Kidney (tissue), 14 donors: ENCODE measurements around the gene NDUFA13. TPM values are rescaled to one million over a fixed set of nuclear protein-coding genes. Genes with fewer than 3 reads are reported as not detected.

Source experiments
- DNase-seq, 5 donors: peaks; one replicate each; pipeline ENCODE4 v3.0.0-alpha.2; 2013 to 2020
- FAIRE-seq: peaks from 2 replicates; lab custom pipeline; 2012; peaks lifted over from hg19 to GRCh38; lab: Jason Lieb, UNC
- H3K27ac ChIP-seq, 2 donors: one replicate each; pipeline ENCODE4 v1.7.0; 2013; ENCODE audit warnings: low read depth in 2 of 2, low read length in 2 of 2, inconsistent platforms in 1 of 2
- H3K27me3 ChIP-seq: one replicate; pipeline ENCODE4 v1.7.1; 2013; ENCODE audit warnings: low read length, inconsistent platforms; ENCODE audit not compliant: control insufficient read depth, insufficient read depth
- H3K36me3 ChIP-seq, 3 donors: one replicate each; pipeline versions ENCODE4 v1.7.0 to v1.7.1; 2013; ENCODE audit warnings: low read length in 3 of 3, control low read depth in 1 of 3, inconsistent platforms in 1 of 3; ENCODE audit not compliant: insufficient read depth in 3 of 3, control insufficient read depth in 2 of 3
- H3K4me1 ChIP-seq, 3 donors: one replicate each; pipeline versions ENCODE4 v1.7.0 to v1.7.1; 2013; ENCODE audit warnings: low read length in 3 of 3, inconsistent platforms in 1 of 3, low read depth in 1 of 3; ENCODE audit not compliant: control insufficient read depth in 2 of 3, insufficient read depth in 2 of 3
- H3K4me3 ChIP-seq, 3 donors: one replicate each; pipeline versions ENCODE4 v1.7.0 to v1.8.1; 2013; ENCODE audit warnings: low read length in 3 of 3, control low read depth in 1 of 3, inconsistent platforms in 1 of 3
- H3K9ac ChIP-seq, 3 donors: one replicate each; pipeline versions ENCODE4 v1.7.0 to v1.7.1; 2013; ENCODE audit warnings: low read length in 3 of 3, control low read depth in 1 of 3, inconsistent platforms in 1 of 3
- H3K9me3 ChIP-seq, 3 donors: one replicate each; pipeline versions ENCODE4 v1.7.0 to v1.7.1; 2013; ENCODE audit warnings: low read length in 3 of 3, control low read depth in 1 of 3, inconsistent platforms in 1 of 3; ENCODE audit not compliant: control insufficient read depth in 2 of 3, insufficient read depth in 1 of 3
- intact Hi-C: fragments of 100-400 bp; cut with DNase I; formaldehyde crosslinking; loops from one replicate; pipeline ENCODE4 v1.11.1; 2022
- polyA plus RNA-seq: library from polyadenylated mRNA; stranded (reverse); fragments of 350-450 nt; fragmentation: Illumina TruSeq; extraction: RNeasy Lipid Tissue Mini Kit (QIAGEN cat#74804); gene quantifications from one replicate; pipeline ENCODE4 v1.2.3, GENCODE V29; 2014; ENCODE audit warnings: low read depth, low replicate concordance; ENCODE audit not compliant: insufficient read depth
- total RNA-seq: library from RNA; stranded (reverse); fragmentation: NEBNext Ultra II Directional; extraction: Animal tissue kit (Norgen Biotek cat#: 25700); gene quantifications from one replicate; pipeline ENCODE4 v1.2.1, GENCODE V29; 2021
- TF ChIP-seq, protein P1 (sequence below): IDR thresholded peaks from 3 replicates; pipeline ENCODE4 v1.5.1; 2012; ENCODE audit warnings: mild to moderate bottlenecking, moderate library complexity, borderline replicate concordance; ENCODE audit not compliant: insufficient read depth; ENCODE audit errors: extremely low read depth
- donor health status: control.
- donor health status: control.
- donor health status: control.
- donor health status: control.
- donor health status: control.
- donor health status: DM: yes; HTN: yes; CAD: no.
- donor health status: Normal renal cell carcinoma (clear cell type).

NDUFA13 gene
- total and polyA plus RNA-seq, 2 donors from 2014 or later, result 328 to 627 TPM

DNA sequence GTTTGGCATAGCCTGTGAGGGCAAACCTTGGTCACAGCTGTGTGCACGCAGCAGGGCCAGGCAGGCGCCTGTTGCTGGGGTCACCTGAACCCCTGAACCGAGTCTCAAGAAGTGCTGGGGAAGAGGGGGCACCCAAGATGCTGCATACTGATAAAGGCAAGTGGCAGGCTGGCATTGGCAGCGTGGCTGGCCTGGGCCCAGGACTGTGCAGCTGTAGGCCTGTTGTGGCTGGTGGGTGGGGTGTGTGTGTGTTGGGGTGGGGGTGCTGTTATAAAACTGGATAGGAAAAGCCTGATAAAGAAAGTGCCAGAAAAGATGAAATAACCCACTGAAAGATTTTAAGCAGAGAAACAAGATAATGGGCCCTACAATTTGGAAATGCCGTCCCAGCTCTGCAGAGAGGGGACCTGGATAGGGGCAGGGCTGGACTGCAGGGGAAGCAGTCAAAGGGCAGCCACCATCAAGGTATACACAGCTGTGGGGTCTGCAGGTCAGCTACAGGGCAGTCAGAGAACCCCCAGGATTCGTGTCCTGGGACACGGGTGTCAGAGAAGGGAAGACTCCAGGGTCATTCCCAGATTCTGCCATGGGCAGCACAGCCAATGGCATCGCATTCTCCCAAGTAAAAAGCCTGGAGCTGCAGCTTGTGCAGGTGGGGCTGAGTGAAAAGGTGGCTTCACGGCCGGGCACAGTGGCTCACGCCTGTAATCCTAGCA lies 55.2 kb downstream of the NDUFA13 start:
- TF ChIP-seq, protein P1, sequence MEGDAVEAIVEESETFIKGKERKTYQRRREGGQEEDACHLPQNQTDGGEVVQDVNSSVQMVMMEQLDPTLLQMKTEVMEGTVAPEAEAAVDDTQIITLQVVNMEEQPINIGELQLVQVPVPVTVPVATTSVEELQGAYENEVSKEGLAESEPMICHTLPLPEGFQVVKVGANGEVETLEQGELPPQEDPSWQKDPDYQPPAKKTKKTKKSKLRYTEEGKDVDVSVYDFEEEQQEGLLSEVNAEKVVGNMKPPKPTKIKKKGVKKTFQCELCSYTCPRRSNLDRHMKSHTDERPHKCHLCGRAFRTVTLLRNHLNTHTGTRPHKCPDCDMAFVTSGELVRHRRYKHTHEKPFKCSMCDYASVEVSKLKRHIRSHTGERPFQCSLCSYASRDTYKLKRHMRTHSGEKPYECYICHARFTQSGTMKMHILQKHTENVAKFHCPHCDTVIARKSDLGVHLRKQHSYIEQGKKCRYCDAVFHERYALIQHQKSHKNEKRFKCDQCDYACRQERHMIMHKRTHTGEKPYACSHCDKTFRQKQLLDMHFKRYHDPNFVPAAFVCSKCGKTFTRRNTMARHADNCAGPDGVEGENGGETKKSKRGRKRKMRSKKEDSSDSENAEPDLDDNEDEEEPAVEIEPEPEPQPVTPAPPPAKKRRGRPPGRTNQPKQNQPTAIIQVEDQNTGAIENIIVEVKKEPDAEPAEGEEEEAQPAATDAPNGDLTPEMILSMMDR, result no peak
- Histone ChIP-seq H3K4me3 (no peak overlapping the region), H3K27me3 (no peaks in the 10 kb centered on the region), H3K9ac (no peak overlapping the region), H3K36me3 (no peaks in the 10 kb centered on the region), H3K27ac (no peak overlapping the region), H3K9me3 (no peaks in the 10 kb centered on the region), H3K4me1 (no peaks in the 10 kb centered on the region)
- DNase-seq (no peak), FAIRE-seq (no peak)
- intact Hi-C loops, result no loop called here

DNA sequence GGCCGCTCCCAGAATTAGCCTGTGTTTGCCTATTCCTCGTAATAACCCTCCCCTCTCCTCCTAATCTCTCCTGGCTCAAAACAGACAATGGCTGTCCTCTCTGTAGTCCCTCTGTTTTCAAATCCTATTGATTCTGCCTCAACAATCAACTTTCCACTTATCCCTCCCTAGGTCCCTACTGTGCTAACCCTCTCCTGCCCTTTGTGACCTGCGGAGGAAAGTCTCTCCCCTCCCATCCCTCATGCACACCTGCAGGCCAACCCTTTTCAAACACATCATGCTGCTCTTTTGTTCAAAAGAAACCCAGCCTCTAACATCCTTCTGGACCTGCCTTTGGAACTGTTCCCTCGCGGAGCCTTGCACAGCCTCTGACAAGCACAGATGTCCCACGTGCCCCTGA lies 59.4 kb downstream of the NDUFA13 start:
- intact Hi-C loops, result no loop called here
- Histone ChIP-seq H3K4me3 (no peak overlapping the region), H3K36me3 (no peaks in the 10 kb centered on the region), H3K4me1 (no peaks in the 10 kb centered on the region), H3K9me3 (no peaks in the 10 kb centered on the region), H3K27me3 (no peaks in the 10 kb centered on the region), H3K27ac (no peak overlapping the region), H3K9ac (no peak overlapping the region)
- TF ChIP-seq, protein P1, result no peak
- FAIRE-seq (no peak), DNase-seq (no peak)

Other genes with a start within 250 kb of the NDUFA13 start
- gene TM6SF2, start 242.9 kb upstream of the NDUFA13 start, total RNA-seq, result 1.5 TPM
- 10.1 TPM for gene TM6SF2, start 242.9 kb upstream of the NDUFA13 start, polyA plus RNA-seq
- gene SUGP1, start 195.7 kb upstream of the NDUFA13 start, total RNA-seq, result 53.1 TPM
- 34.7 TPM for gene SUGP1, start 195.7 kb upstream of the NDUFA13 start, polyA plus RNA-seq
- 69.8 TPM for gene MAU2, start 195.4 kb upstream of the NDUFA13 start, total RNA-seq
- 12.3 TPM for gene MAU2, start 195.4 kb upstream of the NDUFA13 start, polyA plus RNA-seq
- gene GATAD2A, start 110.5 kb upstream of the NDUFA13 start, total RNA-seq, result 91.0 TPM
- 18.0 TPM for gene GATAD2A, start 110.5 kb upstream of the NDUFA13 start, polyA plus RNA-seq
- 3.7 TPM for gene TSSK6, start 677 bp upstream of the NDUFA13 start, total RNA-seq
- gene TSSK6, start 677 bp upstream of the NDUFA13 start, polyA plus RNA-seq, result 1.4 TPM
- gene YJEFN3, start 12.7 kb downstream of the NDUFA13 start, total RNA-seq, result 3.7 TPM
- 3.1 TPM for gene YJEFN3, start 12.7 kb downstream of the NDUFA13 start, polyA plus RNA-seq
- gene CILP2, start 22.0 kb downstream of the NDUFA13 start, total RNA-seq, result 0.41 TPM
- gene CILP2, start 22.0 kb downstream of the NDUFA13 start, polyA plus RNA-seq, result not detected
- 5.7 TPM for gene PBX4, start 102.5 kb downstream of the NDUFA13 start, total RNA-seq
- 3.9 TPM for gene PBX4, start 102.5 kb downstream of the NDUFA13 start, polyA plus RNA-seq
- gene LPAR2, start 112.0 kb downstream of the NDUFA13 start, total RNA-seq, result 10.4 TPM
- 5.6 TPM for gene LPAR2, start 112.0 kb downstream of the NDUFA13 start, polyA plus RNA-seq
- gene GMIP, start 127.4 kb downstream of the NDUFA13 start, total RNA-seq, result 18.8 TPM
- 3.3 TPM for gene GMIP, start 127.4 kb downstream of the NDUFA13 start, polyA plus RNA-seq
- gene ATP13A1, start 147.5 kb downstream of the NDUFA13 start, total RNA-seq, result 78.1 TPM
- gene ATP13A1, start 147.5 kb downstream of the NDUFA13 start, polyA plus RNA-seq, result 30.1 TPM
- gene ZNF101, start 152.6 kb downstream of the NDUFA13 start, total RNA-seq, result 21.2 TPM
- gene ZNF101, start 152.6 kb downstream of the NDUFA13 start, polyA plus RNA-seq, result 10.2 TPM
- gene ZNF14, start 216.9 kb downstream of the NDUFA13 start, total RNA-seq, result 10.2 TPM
- gene ZNF14, start 216.9 kb downstream of the NDUFA13 start, polyA plus RNA-seq, result 5.0 TPM